ENCODE measurements around the gene ARID5B. TPM values are rescaled to one million over a fixed set of nuclear protein-coding genes. Genes with fewer than 3 reads are reported as not detected.

ARID5B gene
- total and polyA plus RNA-seq, 2 of the 4 experiments (the other 2 are of a cell fraction): 41.0 to 125 TPM

DNA sequence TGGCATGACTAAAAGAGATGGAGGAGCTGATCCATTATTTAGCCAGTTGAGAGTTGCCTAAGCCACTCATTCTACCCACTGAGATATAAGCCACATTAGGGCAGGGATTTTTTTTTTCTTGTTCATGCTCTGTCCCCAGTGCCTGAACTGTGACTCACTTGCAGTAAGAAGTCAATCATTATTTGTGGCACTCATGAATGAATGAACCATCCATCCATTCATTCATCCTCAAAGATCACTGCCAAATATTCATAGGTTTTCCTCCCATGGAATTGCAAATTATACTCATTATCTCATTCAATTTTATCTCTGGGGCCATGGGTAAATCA is 22.8 kb upstream of the ARID5B start:
- Histone ChIP-seq H3K56ac (ENCODE audit: extremely low read depth, insufficient read depth, low read length) (no peak overlapping the region), H3K14ac (replicated peaks; ENCODE audit: low read depth, low read length) (no peak overlapping the region), H4K8ac (ENCODE audit: low read depth in 2 of 2, low read length in 2 of 2) (no peak overlapping the region), H3K4ac (ENCODE audit: low read depth, low read length) (no peak overlapping the region), H3K79me1 (ENCODE audit: low read depth in 1 of 2, low read length in 2 of 2) (no peaks in the 10 kb centered on the region), H2BK15ac (ENCODE audit: low read depth, low read length) (peak overlapping the region; percentile 21; the same call in 1 of the 3 replicates), H2AFZ (replicated peaks; ENCODE audit: low read length, poor library complexity) (no peak overlapping the region), H3K9me1 (ENCODE audit: insufficient read depth, low read length) (no peaks in the 10 kb centered on the region), H2AK9ac (replicated peaks; ENCODE audit: low read depth, low read length, poor library complexity) (no peak overlapping the region), H4K5ac (ENCODE audit: low read depth, low read length) (no peak overlapping the region), H2AK5ac (ENCODE audit: low read depth, low read length) (no peak overlapping the region), H3K27me3 (ENCODE audit: control insufficient read depth, insufficient read depth, low read length) (no peaks in the 10 kb centered on the region), H3K4me3 (ENCODE audit: insufficient read depth, low read depth, low read length) (no peak overlapping the region), H3K9ac (ENCODE audit: low read depth, low read length) (no peak overlapping the region), H2BK120ac (ENCODE audit: low read depth, low read length) (no peak overlapping the region), H3K27ac (ENCODE audit: insufficient read depth, low read length) (no peak overlapping the region), H3K36me3 (ENCODE audit: control insufficient read depth, insufficient read depth, low read length) (no peaks in the 10 kb centered on the region), H2BK5ac (ENCODE audit: low read depth, low read length, poor library complexity, severe bottlenecking) (no peak overlapping the region), H3K4me2 (ENCODE audit: low read depth, low read length) (no peak overlapping the region), H3K18ac (ENCODE audit: low read depth, low read length) (peak overlapping the region; percentile 32; the same call in 1 of the 2 replicates), H3K4me1 (ENCODE audit: control insufficient read depth, insufficient read depth, low read length) (peaks cover 4% of the 10 kb centered on the region), H4K20me1 (ENCODE audit: insufficient read depth, low read length) (no peaks in the 10 kb centered on the region), H4K91ac (ENCODE audit: insufficient read depth, low read depth, low read length) (no peak overlapping the region), H3K9me3 (ENCODE audit: control insufficient read depth, insufficient read depth, low read length) (no peaks in the 10 kb centered on the region), H2BK20ac (ENCODE audit: low read depth, low read length) (no peak overlapping the region), H3K23ac (ENCODE audit: low read depth, low read length) (no peak overlapping the region)
- dilution Hi-C loops (cut with HindIII; ENCODE audit: low sequenced_read_pairs, unreplicated experiment) (no loop called here), in situ Hi-C loops (cut with MboI; ENCODE audit: low sequenced_read_pairs) (no loop called here), intact Hi-C loops (cut with micrococcal nuclease) (no loop called here)
- DNase-seq (no peak), ATAC-seq (ENCODE audit: low read depth) (no peak)
- ChIA-PET CTCF (interaction anchor here (1.0 kb wide), 1 partner anchor 12 kb away, joined by 3 read pairs; no protein-coding TSS in a partner anchor), POLR2A (ENCODE audit: unreplicated experiment) (no interaction called here)
- no TSS peak for BruUV-seq (replicated peaks)
- TF ChIP-seq, protein P1, sequence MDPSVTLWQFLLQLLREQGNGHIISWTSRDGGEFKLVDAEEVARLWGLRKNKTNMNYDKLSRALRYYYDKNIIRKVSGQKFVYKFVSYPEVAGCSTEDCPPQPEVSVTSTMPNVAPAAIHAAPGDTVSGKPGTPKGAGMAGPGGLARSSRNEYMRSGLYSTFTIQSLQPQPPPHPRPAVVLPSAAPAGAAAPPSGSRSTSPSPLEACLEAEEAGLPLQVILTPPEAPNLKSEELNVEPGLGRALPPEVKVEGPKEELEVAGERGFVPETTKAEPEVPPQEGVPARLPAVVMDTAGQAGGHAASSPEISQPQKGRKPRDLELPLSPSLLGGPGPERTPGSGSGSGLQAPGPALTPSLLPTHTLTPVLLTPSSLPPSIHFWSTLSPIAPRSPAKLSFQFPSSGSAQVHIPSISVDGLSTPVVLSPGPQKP (IDR thresholded peaks at IDR 0.05; ENCODE audit: borderline replicate concordance, low read depth, low read length): no peak
- no peak for TF ChIP-seq BHLHE40 (IDR thresholded peaks at IDR 0.05; ENCODE audit: low read depth, low read length)
- no peak for TF ChIP-seq NFE2L2 (IDR thresholded peaks at IDR 0.05; ENCODE audit: low read depth, low read length)
